ENCODE data around the gene CTH. TPM values are rescaled to one million over a fixed set of nuclear protein-coding genes. Genes with fewer than 3 reads are reported as not detected.

Gene CTH
- total RNA-seq, 1 donor from 2014 or later = 12.4 TPM

GRCh38 chr1:70400335-70400734, 10.7 kb upstream of the CTH start:
- H3K27ac Mint-ChIP-seq (ENCODE audit: unreplicated experiment) = no peak overlapping the region
- H3K9me3 Mint-ChIP-seq = no peaks in the 10 kb centered on the region
- no peaks in the 10 kb centered on the region for H3K27me3 Mint-ChIP-seq (ENCODE audit: low read depth)
- H3K4me3 Mint-ChIP-seq = no peak overlapping the region
- no peak for DNase-seq (ENCODE audit: low read depth, low spot score)
- no peaks in the 10 kb centered on the region for H3K36me3 Mint-ChIP-seq (ENCODE audit: low read depth)
- peaks cover 17% of the 10 kb centered on the region for H3K4me1 Mint-ChIP-seq
- no peak for TF ChIP-seq CTCF (conservative IDR thresholded peaks at IDR 0.05)

- no peak for DNase-seq (ENCODE audit: low read depth, low spot score)
- TF ChIP-seq CTCF (conservative IDR thresholded peaks at IDR 0.05) = no peak
- no peaks in the 10 kb centered on the region for H3K9me3 Mint-ChIP-seq
- H3K36me3 Mint-ChIP-seq (ENCODE audit: low read depth) = no peaks in the 10 kb centered on the region
- H3K27ac Mint-ChIP-seq (ENCODE audit: unreplicated experiment) = no peak overlapping the region
- no peaks in the 10 kb centered on the region for H3K27me3 Mint-ChIP-seq (ENCODE audit: low read depth)
- no peak overlapping the region for H3K4me3 Mint-ChIP-seq
- H3K4me1 Mint-ChIP-seq = peaks cover 17% of the 10 kb centered on the region
These were observed 9.1 kb upstream of the CTH start for GRCh38 chr1:70401974-70402373.

GRCh38 chr1:70403759-70404158, 7.3 kb upstream of the CTH start:
- Mint-ChIP-seq H3K27ac (ENCODE audit: unreplicated experiment) (peak overlapping the region; percentile 7), H3K9me3 (no peaks in the 10 kb centered on the region), H3K27me3 (ENCODE audit: low read depth) (no peaks in the 10 kb centered on the region)

GRCh38 chr1:70405780-70406416, 5.2 kb upstream of the CTH start:
- no peaks in the 10 kb centered on the region for H3K27me3 Mint-ChIP-seq (ENCODE audit: low read depth)
- H3K4me3 Mint-ChIP-seq = no peak overlapping the region

More at GRCh38 chr1:70403759-70404158, 7.3 kb upstream of the CTH start:
- H3K36me3 Mint-ChIP-seq (ENCODE audit: low read depth) = no peaks in the 10 kb centered on the region
- no peak for DNase-seq (ENCODE audit: low read depth, low spot score)
- H3K4me3 Mint-ChIP-seq = no peak overlapping the region
- peaks cover 17% of the 10 kb centered on the region for H3K4me1 Mint-ChIP-seq
- no peak for TF ChIP-seq CTCF (conservative IDR thresholded peaks at IDR 0.05)

GRCh38 chr1:70409136-70409535, 1.9 kb upstream of the CTH start:
- DNase-seq (ENCODE audit: low read depth, low spot score) = no peak
- Mint-ChIP-seq H3K27me3 (ENCODE audit: low read depth) (no peaks in the 10 kb centered on the region), H3K27ac (ENCODE audit: unreplicated experiment) (no peak overlapping the region), H3K9me3 (no peaks in the 10 kb centered on the region), H3K4me1 (peaks cover 23% of the 10 kb centered on the region), H3K4me3 (no peak overlapping the region), H3K36me3 (ENCODE audit: low read depth) (no peaks in the 10 kb centered on the region)
- TF ChIP-seq CTCF (conservative IDR thresholded peaks at IDR 0.05) = no peak

More at GRCh38 chr1:70405780-70406416, 5.2 kb upstream of the CTH start:
- peaks cover 8% of the 10 kb centered on the region for H3K4me1 Mint-ChIP-seq
- DNase-seq (ENCODE audit: low read depth, low spot score) = no peak
- TF ChIP-seq CTCF (conservative IDR thresholded peaks at IDR 0.05) = no peak
- H3K36me3 Mint-ChIP-seq (ENCODE audit: low read depth) = no peaks in the 10 kb centered on the region
- no peak overlapping the region for H3K27ac Mint-ChIP-seq (ENCODE audit: unreplicated experiment)
- no peaks in the 10 kb centered on the region for H3K9me3 Mint-ChIP-seq
